Measurements from ENCODE around the gene NUCKS1. TPM values are rescaled to one million over a fixed set of nuclear protein-coding genes. Genes with fewer than 3 reads are reported as not detected.

Gene NUCKS1
- polyA plus RNA-seq, 1 of the 3 experiments (the other 2 are of a cell fraction), result 25.4 TPM

GRCh38 chr1:205678286-205679111 lies 71.5 kb downstream of the NUCKS1 start:
- POLR2A ChIA-PET, result no interaction called here
- no peak for DNase-seq
- Histone ChIP-seq H3K27me3 (ENCODE audit: insufficient read depth) (no peaks in the 10 kb centered on the region), H3F3A (replicated peaks; ENCODE audit: insufficient read depth) (no peaks in the 10 kb centered on the region), H3K9ac (no peak overlapping the region), H2AFZ (ENCODE audit: low read depth) (no peak overlapping the region), H3K4me2 (peak overlapping the region; percentile 97), H3K4me3 (ENCODE audit: low read depth in 2 of 2, low read length in 1 of 2) (peak overlapping the region; percentile 70 to 78; a peak in 2 of 4 replicates), H3K27ac (ENCODE audit: low read depth in 2 of 2, low read length in 1 of 2) (no peak overlapping the region), H3K79me2 (ENCODE audit: insufficient read depth) (peaks cover 34% of the 10 kb centered on the region), H3K36me3 (replicated peaks in 1 of 2; ENCODE audit: control insufficient read depth in 1 of 2, insufficient read depth in 2 of 2, low read length in 1 of 2) (no peaks in the 10 kb centered on the region), H3K9me2 (no peaks in the 10 kb centered on the region), H4K20me1 (ENCODE audit: insufficient read depth) (no peaks in the 10 kb centered on the region), H3K9me3 (no peaks in the 10 kb centered on the region), H3K4me1 (ENCODE audit: control insufficient read depth in 1 of 2, insufficient read depth in 2 of 2, low read depth in 1 of 2, low read length in 1 of 2) (peaks cover 8 to 12% of the 10 kb centered on the region in 2 experiments; a peak in 1 of 4 replicates)
- WGBS (ENCODE audit: low lambda C conversion rate), result 79% methylated on average over 8 of the region's 10 CpGs
- CTCF ChIA-PET, result interaction anchor here (0.9 to 18.5 kb wide), 6 partner anchors 18 to 299 kb away, joined by 3 to 214 read pairs (median 7); no protein-coding TSS in a partner anchor
- TF ChIP-seq ELF1 (IDR thresholded peaks at IDR 0.05) (no peak), CTCF (IDR thresholded peaks at IDR 0.05) (no peak), GABPA (IDR thresholded peaks at IDR 0.05; ENCODE audit: low read depth) (no peak)
- TF ChIP-seq, protein P1, sequence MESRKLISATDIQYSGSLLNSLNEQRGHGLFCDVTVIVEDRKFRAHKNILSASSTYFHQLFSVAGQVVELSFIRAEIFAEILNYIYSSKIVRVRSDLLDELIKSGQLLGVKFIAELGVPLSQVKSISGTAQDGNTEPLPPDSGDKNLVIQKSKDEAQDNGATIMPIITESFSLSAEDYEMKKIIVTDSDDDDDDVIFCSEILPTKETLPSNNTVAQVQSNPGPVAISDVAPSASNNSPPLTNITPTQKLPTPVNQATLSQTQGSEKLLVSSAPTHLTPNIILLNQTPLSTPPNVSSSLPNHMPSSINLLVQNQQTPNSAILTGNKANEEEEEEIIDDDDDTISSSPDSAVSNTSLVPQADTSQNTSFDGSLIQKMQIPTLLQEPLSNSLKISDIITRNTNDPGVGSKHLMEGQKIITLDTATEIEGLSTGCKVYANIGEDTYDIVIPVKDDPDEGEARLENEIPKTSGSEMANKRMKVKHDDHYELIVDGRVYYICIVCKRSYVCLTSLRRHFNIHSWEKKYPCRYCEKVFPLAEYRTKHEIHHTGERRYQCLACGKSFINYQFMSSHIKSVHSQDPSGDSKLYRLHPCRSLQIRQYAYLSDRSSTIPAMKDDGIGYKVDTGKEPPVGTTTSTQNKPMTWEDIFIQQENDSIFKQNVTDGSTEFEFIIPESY (IDR thresholded peaks at IDR 0.05; ENCODE audit: borderline replicate concordance, low read depth), result no peak

DNA sequence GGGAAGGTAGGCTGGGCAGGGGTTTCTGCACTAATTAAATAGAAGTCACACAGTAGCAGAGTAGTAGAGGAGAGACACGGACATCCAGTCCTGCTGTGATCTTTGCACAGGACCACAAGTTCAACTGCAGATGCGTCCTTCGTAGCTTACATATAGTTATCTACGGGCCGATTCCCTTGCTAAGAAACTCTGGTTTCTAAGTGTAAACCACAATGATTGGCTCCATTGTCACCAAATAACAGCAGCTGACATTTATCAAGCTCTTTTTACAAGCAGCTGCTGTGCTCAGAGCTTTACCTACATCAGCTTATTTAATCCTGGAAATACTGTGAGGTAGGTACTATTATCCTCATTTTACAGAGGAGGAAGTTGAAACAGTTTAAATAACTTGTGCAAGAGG lies 72.8 kb downstream of the NUCKS1 start:
- no peaks in the 10 kb centered on the region for H3K27me3 ChIP-seq (ENCODE audit: insufficient read depth)
- no peak overlapping the region for H3K4me3 ChIP-seq (ENCODE audit: low read depth in 2 of 2, low read length in 1 of 2)
- peaks cover 8 to 12% of the 10 kb centered on the region in 2 experiments; a peak in 1 of 4 replicates for H3K4me1 ChIP-seq (ENCODE audit: control insufficient read depth in 1 of 2, insufficient read depth in 2 of 2, low read depth in 1 of 2, low read length in 1 of 2)
- peaks cover 34% of the 10 kb centered on the region for H3K79me2 ChIP-seq (ENCODE audit: insufficient read depth)
- ChIA-PET CTCF (interaction anchor here (0.6 to 18.5 kb wide), 7 partner anchors 11 to 189 kb away, joined by 3 to 214 read pairs (median 4); no protein-coding TSS in a partner anchor), POLR2A (interaction anchor here (1.3 kb wide), 1 partner anchor 12 kb away, joined by 3 read pairs; no protein-coding TSS in a partner anchor)
- no peaks in the 10 kb centered on the region for H3F3A ChIP-seq (replicated peaks; ENCODE audit: insufficient read depth)
- H4K20me1 ChIP-seq (ENCODE audit: insufficient read depth), result no peaks in the 10 kb centered on the region
- H3K36me3 ChIP-seq (replicated peaks in 1 of 2; ENCODE audit: control insufficient read depth in 1 of 2, insufficient read depth in 2 of 2, low read length in 1 of 2), result no peaks in the 10 kb centered on the region
- no peak overlapping the region for H3K4me2 ChIP-seq
- no peak for DNase-seq
- no peaks in the 10 kb centered on the region for H3K9me3 ChIP-seq
- no peak overlapping the region for H3K9ac ChIP-seq
- no peaks in the 10 kb centered on the region for H3K9me2 ChIP-seq
- 79% methylated on average over 5 of the region's 5 CpGs for WGBS (ENCODE audit: low lambda C conversion rate)
- H3K27ac ChIP-seq (ENCODE audit: low read depth in 2 of 2, low read length in 1 of 2), result no peak overlapping the region
- no peak overlapping the region for H2AFZ ChIP-seq (ENCODE audit: low read depth)
- TF ChIP-seq RAD21 (IDR thresholded peaks at IDR 0.05; ENCODE audit: low read length) (no peak), CHD2 (IDR thresholded peaks at IDR 0.05; ENCODE audit: low read length, partially characterized antibody) (no peak), RCOR1 (IDR thresholded peaks at IDR 0.05; ENCODE audit: low read length) (no peak), CTCF (IDR thresholded peaks at IDR 0.05) (no peak), FOXM1 (IDR thresholded peaks at IDR 0.05; ENCODE audit: low read depth) (no peak), TAF1 (IDR thresholded peaks at IDR 0.05; ENCODE audit: borderline replicate concordance, low read depth, low read length) (no peak), GATA2 (CRISPR knock-in tag; IDR thresholded peaks at IDR 0.05) (no peak), EP300 (IDR thresholded peaks at IDR 0.05; ENCODE audit: borderline replicate concordance in 1 of 2, low read depth in 1 of 2, low read length in 1 of 2) (no peak), SMC3 (IDR thresholded peaks at IDR 0.05; ENCODE audit: low read depth, low read length) (no peak), POLR2AphosphoS5 (IDR thresholded peaks at IDR 0.05; ENCODE audit: low read depth, low read length) (no peak), TEAD4 (IDR thresholded peaks at IDR 0.05; ENCODE audit: borderline replicate concordance, insufficient read depth) (no peak)
- TF ChIP-seq, protein P2, sequence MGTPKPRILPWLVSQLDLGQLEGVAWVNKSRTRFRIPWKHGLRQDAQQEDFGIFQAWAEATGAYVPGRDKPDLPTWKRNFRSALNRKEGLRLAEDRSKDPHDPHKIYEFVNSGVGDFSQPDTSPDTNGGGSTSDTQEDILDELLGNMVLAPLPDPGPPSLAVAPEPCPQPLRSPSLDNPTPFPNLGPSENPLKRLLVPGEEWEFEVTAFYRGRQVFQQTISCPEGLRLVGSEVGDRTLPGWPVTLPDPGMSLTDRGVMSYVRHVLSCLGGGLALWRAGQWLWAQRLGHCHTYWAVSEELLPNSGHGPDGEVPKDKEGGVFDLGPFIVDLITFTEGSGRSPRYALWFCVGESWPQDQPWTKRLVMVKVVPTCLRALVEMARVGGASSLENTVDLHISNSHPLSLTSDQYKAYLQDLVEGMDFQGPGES (IDR thresholded peaks at IDR 0.05; ENCODE audit: low read depth, low read length), result no peak
- TF ChIP-seq, protein P3, sequence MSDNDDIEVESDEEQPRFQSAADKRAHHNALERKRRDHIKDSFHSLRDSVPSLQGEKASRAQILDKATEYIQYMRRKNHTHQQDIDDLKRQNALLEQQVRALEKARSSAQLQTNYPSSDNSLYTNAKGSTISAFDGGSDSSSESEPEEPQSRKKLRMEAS (IDR thresholded peaks at IDR 0.05; ENCODE audit: low read depth), result no peak
- TF ChIP-seq, protein P4, sequence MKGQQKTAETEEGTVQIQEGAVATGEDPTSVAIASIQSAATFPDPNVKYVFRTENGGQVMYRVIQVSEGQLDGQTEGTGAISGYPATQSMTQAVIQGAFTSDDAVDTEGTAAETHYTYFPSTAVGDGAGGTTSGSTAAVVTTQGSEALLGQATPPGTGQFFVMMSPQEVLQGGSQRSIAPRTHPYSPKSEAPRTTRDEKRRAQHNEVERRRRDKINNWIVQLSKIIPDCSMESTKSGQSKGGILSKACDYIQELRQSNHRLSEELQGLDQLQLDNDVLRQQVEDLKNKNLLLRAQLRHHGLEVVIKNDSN (IDR thresholded peaks at IDR 0.05; ENCODE audit: borderline replicate concordance, low read depth), result no peak
